Measurements from ENCODE around the gene HAPLN1. TPM values are rescaled to one million over a fixed set of nuclear protein-coding genes. Genes with fewer than 3 reads are reported as not detected.

The HAPLN1 gene
- total and polyA plus RNA-seq, 10 of the 15 experiments (the other 5 are each of a cell fraction or from before 2014, with no cell fraction given), result 0.05 to 0.21 (median 0.17) TPM; not detected in 2

DNA sequence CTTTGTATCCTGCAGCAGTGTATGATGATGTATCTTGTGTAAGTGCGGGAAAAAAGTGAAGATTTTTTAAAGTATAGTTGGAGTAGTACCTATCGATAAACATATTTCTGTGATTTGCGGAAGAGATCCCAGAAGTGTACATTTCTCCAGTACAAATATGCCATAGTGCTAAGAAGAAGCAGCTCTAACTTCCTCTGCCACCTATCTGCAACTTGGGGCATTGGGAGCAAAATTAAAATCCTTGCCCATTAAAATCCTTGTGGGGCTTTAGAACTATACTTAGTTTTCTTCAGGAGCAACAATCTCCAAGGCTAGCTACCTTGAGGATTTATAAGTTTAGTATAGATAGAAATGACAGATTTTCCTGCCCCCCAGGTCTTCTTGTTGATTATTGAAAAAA, 125.4 kb downstream of the HAPLN1 start (continued):
- no peak for TF ChIP-seq E4F1 (IDR thresholded peaks at IDR 0.05; ENCODE audit: borderline replicate concordance, partially characterized antibody)
- no peak for TF ChIP-seq E2F4 (IDR thresholded peaks at IDR 0.05; ENCODE audit: low read depth, low read length)
- TF ChIP-seq BHLHE40 (IDR thresholded peaks at IDR 0.05; ENCODE audit: borderline replicate concordance in 1 of 2, low read depth in 2 of 2, low read length in 1 of 2), result no peak

DNA sequence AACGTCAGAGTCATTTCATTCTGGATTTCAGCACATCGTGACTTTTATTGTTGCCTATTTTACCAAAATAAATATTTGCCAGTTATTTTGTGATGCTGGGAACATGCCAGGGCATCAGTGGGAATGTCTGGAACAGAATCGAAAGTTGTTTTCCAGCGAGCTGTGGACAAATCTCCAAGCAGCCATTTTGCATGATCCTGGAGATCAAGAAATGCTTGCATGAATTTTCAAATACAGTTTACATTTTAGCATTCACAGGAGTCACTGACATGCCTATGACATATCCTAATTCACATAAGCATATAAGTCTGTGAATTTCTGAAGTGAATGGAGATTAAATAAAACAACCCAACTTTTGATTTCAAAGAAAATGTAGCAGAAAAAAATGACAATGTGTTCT, 129.7 kb downstream of the HAPLN1 start:
- no peak overlapping the region for H3K9ac ChIP-seq (ENCODE audit: control insufficient read depth, insufficient read depth, low read length)
- in situ Hi-C loops (cut with MboI) (no loop called here), intact Hi-C loops (cut with micrococcal nuclease; ENCODE audit: unreplicated experiment) (no loop called here)
- H3K4me1 ChIP-seq (ENCODE audit: control insufficient read depth, insufficient read depth, low read length), result no peaks in the 10 kb centered on the region
- H3K9me3 ChIP-seq (replicated peaks; ENCODE audit: control insufficient read depth, insufficient read depth, low read length), result no peaks in the 10 kb centered on the region
- ChIA-PET RAD21 (ENCODE audit: unreplicated experiment) (interaction anchor here (0.6 to 0.7 kb wide), 2 partner anchors 482 to 1071 kb away, joined by 3 read pairs; no protein-coding TSS in a partner anchor), POLR2A (no interaction called here), CTCF (no interaction called here), SMC1A (ENCODE audit: uncharacterized antibody, unreplicated experiment) (no interaction called here)
- no peak overlapping the region for H3K4me2 ChIP-seq (ENCODE audit: control insufficient read depth, insufficient read depth)
- H3K79me2 ChIP-seq (ENCODE audit: control insufficient read depth, insufficient read depth, low read length), result no peaks in the 10 kb centered on the region
- whole genome bisulfite sequencing (ENCODE audit: insufficient coverage, insufficient replicate concordance, low lambda C conversion rate, missing lambda C conversion rate), result 52% methylated on average over 4 of the region's 4 CpGs
- DNase-seq (ENCODE audit: low read depth, low spot score), result no peak
- no peak overlapping the region for H3K4me3 ChIP-seq
- no peak overlapping the region for H2AFZ ChIP-seq (ENCODE audit: control insufficient read depth, low read depth, low read length)
- no peak overlapping the region for H3K27ac ChIP-seq (ENCODE audit: control insufficient read depth, insufficient read depth)
- H3K27me3 ChIP-seq (replicated peaks in 1 of 2; ENCODE audit: control insufficient read depth in 2 of 2, insufficient read depth in 2 of 2, low read length in 1 of 2), result no peaks in the 10 kb centered on the region; a peak in 1 of 4 replicates
- no peak for FAIRE-seq
- ATAC-seq, result no peak
- H3K36me3 ChIP-seq (ENCODE audit: control insufficient read depth in 2 of 2, insufficient read depth in 2 of 2, low read length in 1 of 2), result no peaks in the 10 kb centered on the region
- BruUV-seq (replicated peaks), result no TSS peak
- H4K20me1 ChIP-seq (ENCODE audit: control insufficient read depth, insufficient read depth), result no peaks in the 10 kb centered on the region
- TF ChIP-seq ZNF207 (IDR thresholded peaks at IDR 0.05; ENCODE audit: borderline replicate concordance), result no peak
- no peak for TF ChIP-seq MTA3 (IDR thresholded peaks at IDR 0.05; ENCODE audit: borderline replicate concordance, low read length)
- no peak for TF ChIP-seq ZNF384 (IDR thresholded peaks at IDR 0.05; ENCODE audit: borderline replicate concordance, low read depth, low read length)
- no peak for TF ChIP-seq MYC (IDR thresholded peaks at IDR 0.05; ENCODE audit: insufficient read depth, insufficient read length, insufficient replicate concordance, low read length, severe bottlenecking)
- no peak for TF ChIP-seq NFYB (IDR thresholded peaks at IDR 0.05; ENCODE audit: insufficient read depth, low read depth, low read length)
- TF ChIP-seq ZNF274 (IDR thresholded peaks at IDR 0.05; ENCODE audit: insufficient read depth, insufficient read length), result no peak
- TF ChIP-seq PAX5 (IDR thresholded peaks at IDR 0.05; ENCODE audit: borderline replicate concordance, low read depth, low read length), result no peak
- TF ChIP-seq, protein P1, sequence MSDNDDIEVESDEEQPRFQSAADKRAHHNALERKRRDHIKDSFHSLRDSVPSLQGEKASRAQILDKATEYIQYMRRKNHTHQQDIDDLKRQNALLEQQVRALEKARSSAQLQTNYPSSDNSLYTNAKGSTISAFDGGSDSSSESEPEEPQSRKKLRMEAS (IDR thresholded peaks at IDR 0.05; ENCODE audit: low read depth, low read length), result no peak
- no peak for TF ChIP-seq TCF12 (IDR thresholded peaks at IDR 0.05; ENCODE audit: low read depth, low read length)
- TF ChIP-seq, protein P2, sequence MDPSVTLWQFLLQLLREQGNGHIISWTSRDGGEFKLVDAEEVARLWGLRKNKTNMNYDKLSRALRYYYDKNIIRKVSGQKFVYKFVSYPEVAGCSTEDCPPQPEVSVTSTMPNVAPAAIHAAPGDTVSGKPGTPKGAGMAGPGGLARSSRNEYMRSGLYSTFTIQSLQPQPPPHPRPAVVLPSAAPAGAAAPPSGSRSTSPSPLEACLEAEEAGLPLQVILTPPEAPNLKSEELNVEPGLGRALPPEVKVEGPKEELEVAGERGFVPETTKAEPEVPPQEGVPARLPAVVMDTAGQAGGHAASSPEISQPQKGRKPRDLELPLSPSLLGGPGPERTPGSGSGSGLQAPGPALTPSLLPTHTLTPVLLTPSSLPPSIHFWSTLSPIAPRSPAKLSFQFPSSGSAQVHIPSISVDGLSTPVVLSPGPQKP (IDR thresholded peaks at IDR 0.05; ENCODE audit: low read depth, low read length), result no peak
- no peak for TF ChIP-seq KDM1A (IDR thresholded peaks at IDR 0.05; ENCODE audit: borderline replicate concordance)
- TF ChIP-seq, protein P3, sequence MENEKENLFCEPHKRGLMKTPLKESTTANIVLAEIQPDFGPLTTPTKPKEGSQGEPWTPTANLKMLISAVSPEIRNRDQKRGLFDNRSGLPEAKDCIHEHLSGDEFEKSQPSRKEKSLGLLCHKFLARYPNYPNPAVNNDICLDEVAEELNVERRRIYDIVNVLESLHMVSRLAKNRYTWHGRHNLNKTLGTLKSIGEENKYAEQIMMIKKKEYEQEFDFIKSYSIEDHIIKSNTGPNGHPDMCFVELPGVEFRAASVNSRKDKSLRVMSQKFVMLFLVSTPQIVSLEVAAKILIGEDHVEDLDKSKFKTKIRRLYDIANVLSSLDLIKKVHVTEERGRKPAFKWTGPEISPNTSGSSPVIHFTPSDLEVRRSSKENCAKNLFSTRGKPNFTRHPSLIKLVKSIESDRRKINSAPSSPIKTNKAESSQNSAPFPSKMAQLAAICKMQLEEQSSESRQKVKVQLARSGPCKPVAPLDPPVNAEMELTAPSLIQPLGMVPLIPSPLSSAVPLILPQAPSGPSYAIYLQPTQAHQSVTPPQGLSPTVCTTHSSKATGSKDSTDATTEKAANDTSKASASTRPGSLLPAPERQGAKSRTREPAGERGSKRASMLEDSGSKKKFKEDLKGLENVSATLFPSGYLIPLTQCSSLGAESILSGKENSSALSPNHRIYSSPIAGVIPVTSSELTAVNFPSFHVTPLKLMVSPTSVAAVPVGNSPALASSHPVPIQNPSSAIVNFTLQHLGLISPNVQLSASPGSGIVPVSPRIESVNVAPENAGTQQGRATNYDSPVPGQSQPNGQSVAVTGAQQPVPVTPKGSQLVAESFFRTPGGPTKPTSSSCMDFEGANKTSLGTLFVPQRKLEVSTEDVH (IDR thresholded peaks at IDR 0.05; ENCODE audit: low read depth, partially characterized antibody), result no peak

Measured in GM12878 (cell line).